Hepatocyte (in vitro differentiated cells): Measurements from ENCODE around the gene ZNF326. TPM values are rescaled to one million over a fixed set of nuclear protein-coding genes. Genes with fewer than 3 reads are reported as not detected.

Experiments
- DNase-seq: peaks from one replicate; pipeline ENCODE4 v3.0.0-alpha.2; 2016; ENCODE audit warnings: low spot score
- H2AFZ ChIP-seq: fragments of 200-600 bp; sonication (generic); 2 replicates; pipeline ENCODE4 v1.6.0; 2016; ENCODE audit warnings: antibody characterized with exemption, mild to moderate bottlenecking
- H3K27ac ChIP-seq: fragments of 200-600 bp; sonication (generic); 2 replicates; pipeline ENCODE4 v1.5.1; 2016; ENCODE audit warnings: mild to moderate bottlenecking
- H3K27me3 ChIP-seq: fragments of 200-600 bp; sonication (generic); 2 replicates; pipeline ENCODE4 v1.6.1; 2016
- H3K36me3 ChIP-seq: fragments of 200-600 bp; sonication (generic); replicated peaks from 2 replicates; pipeline ENCODE4 v1.5.1; 2016; ENCODE audit warnings: low read depth; ENCODE audit not compliant: insufficient read depth
- H3K4me1 ChIP-seq: fragments of 200-600 bp; sonication (generic); 2 replicates; pipeline ENCODE4 v1.5.1; 2016; ENCODE audit warnings: mild to moderate bottlenecking, moderate library complexity; ENCODE audit not compliant: insufficient read depth
- H3K4me2 ChIP-seq: fragments of 200-600 bp; sonication (generic); 2 replicates; pipeline ENCODE4 v1.6.0; 2016
- H3K4me3 ChIP-seq: fragments of 200-600 bp; sonication (generic); 2 replicates; pipeline ENCODE4 v1.5.1; 2016; ENCODE audit warnings: mild to moderate bottlenecking
- H3K79me2 ChIP-seq: fragments of 200-600 bp; sonication (generic); 2 replicates; pipeline ENCODE4 v1.6.0; 2017; ENCODE audit warnings: mild to moderate bottlenecking
- H3K9me2 ChIP-seq: fragments of 200-600 bp; sonication (generic); replicated peaks from 2 replicates; pipeline ENCODE4 v1.6.0; 2017; ENCODE audit warnings: mild to moderate bottlenecking; ENCODE audit not compliant: insufficient read depth
- H3K9me3 ChIP-seq: fragments of 200-600 bp; sonication (generic); 2 replicates; pipeline ENCODE4 v1.5.1; 2016; ENCODE audit warnings: low read depth, mild to moderate bottlenecking
- H4K20me1 ChIP-seq: fragments of 200-600 bp; sonication (generic); 2 replicates; pipeline ENCODE4 v1.6.0; 2016; ENCODE audit warnings: mild to moderate bottlenecking; ENCODE audit not compliant: insufficient read depth, poor library complexity, severe bottlenecking
- CTCF ChIP-seq: fragments of 200-600 bp; sonication (generic); IDR thresholded peaks from 2 replicates; pipeline ENCODE4 v1.5.1; 2016; ENCODE audit warnings: antibody characterized with exemption, mild to moderate bottlenecking; ENCODE audit not compliant: poor library complexity
- EZH2 ChIP-seq: fragments of 200-600 bp; sonication (generic); IDR thresholded peaks from 2 replicates; pipeline ENCODE4 v1.6.1; 2016; ENCODE audit warnings: antibody characterized with exemption, mild to moderate bottlenecking, borderline replicate concordance
- EZH2phosphoT487 ChIP-seq: fragments of 200-600 bp; sonication (generic); IDR thresholded peaks from one replicate; pipeline ENCODE4 v1.6.1; 2018; ENCODE audit warnings: antibody characterized with exemption, mild to moderate bottlenecking, low read depth, moderate library complexity; ENCODE audit not compliant: unreplicated experiment, severe bottlenecking
- WGBS: methylation state at CpG from one replicate; pipeline ENCODE4 v1.1.6; 2016; ENCODE audit warnings: low lambda C conversion rate; ENCODE audit errors: missing lambda C conversion rate; 5-methylcytosine and 5-hydroxymethylcytosine counted together
- polyA plus RNA-seq: library from polyadenylated mRNA; unstranded; fragments of >200 nt; fragmentation: Nextera tagmentation; extraction: Ambion mirVana; gene quantifications from 2 replicates; pipeline ENCODE4 v1.2.1, GENCODE V29; 2016
- total RNA-seq: library from RNA; depleted of rRNA; stranded (reverse); fragments of >200 nt; gene quantifications from 2 replicates; pipeline ENCODE4 v1.2.3, GENCODE V29; 2014

Gene ZNF326
- total and polyA plus RNA-seq, 2 experiments from 2014 or later: 16.1 to 25.7 TPM

GRCh38 chr1:89953929-89954328, 41.0 kb upstream of the ZNF326 start:
- Histone ChIP-seq H3K27me3 (no peaks in the 10 kb centered on the region), H3K9me2 (no peaks in the 10 kb centered on the region), H3K4me1 (peaks cover 16% of the 10 kb centered on the region), H3K36me3 (no peaks in the 10 kb centered on the region), H3K27ac (peak overlapping the region; percentile 1), H3K9me3 (no peaks in the 10 kb centered on the region), H3K4me2 (no peak overlapping the region), H3K4me3 (no peak overlapping the region), H4K20me1 (no peaks in the 10 kb centered on the region), H3K79me2 (no peaks in the 10 kb centered on the region), H2AFZ (no peak overlapping the region)
- TF ChIP-seq EZH2phosphoT487: no peak
- TF ChIP-seq CTCF: no peak
- TF ChIP-seq EZH2: no peak
- DNase-seq: no peak
- 96% methylated on average over 1 of the region's 1 CpG for WGBS

- TF ChIP-seq EZH2phosphoT487 (no peak), CTCF (no peak), EZH2 (no peak)
- Histone ChIP-seq H3K36me3 (no peaks in the 10 kb centered on the region), H3K9me2 (no peaks in the 10 kb centered on the region), H3K9me3 (no peaks in the 10 kb centered on the region), H3K4me1 (peaks cover 16% of the 10 kb centered on the region), H2AFZ (no peak overlapping the region), H3K79me2 (no peaks in the 10 kb centered on the region), H4K20me1 (no peaks in the 10 kb centered on the region), H3K27ac (no peak overlapping the region), H3K4me2 (no peak overlapping the region), H3K4me3 (no peak overlapping the region), H3K27me3 (no peaks in the 10 kb centered on the region)
- DNase-seq: no peak
- 77% methylated on average over 1 of the region's 1 CpG for WGBS
Measured at GRCh38 chr1:89954401-89954800, 40.5 kb upstream of the ZNF326 start.

- peak overlapping the region; percentile 64 for H3K27ac ChIP-seq
- no peak overlapping the region for H3K4me2 ChIP-seq
- no peak overlapping the region for H3K4me3 ChIP-seq
- no peaks in the 10 kb centered on the region for H3K9me3 ChIP-seq
- 92% methylated on average over 7 of the region's 7 CpGs for WGBS
- H3K9me2 ChIP-seq: no peaks in the 10 kb centered on the region
- H3K36me3 ChIP-seq: no peaks in the 10 kb centered on the region
- no peak overlapping the region for H2AFZ ChIP-seq
- TF ChIP-seq CTCF (no peak), EZH2 (no peak), EZH2phosphoT487 (no peak)
- H4K20me1 ChIP-seq: no peaks in the 10 kb centered on the region
- DNase-seq: no peak
- no peaks in the 10 kb centered on the region for H3K27me3 ChIP-seq
- no peaks in the 10 kb centered on the region for H3K79me2 ChIP-seq
- H3K4me1 ChIP-seq: peaks cover 10% of the 10 kb centered on the region
Measured at GRCh38 chr1:89955311-89956205, 39.4 kb upstream of the ZNF326 start.
